Measurements from ENCODE around the gene NOS2.
"Not testable (repeated sequence)": the region's sequence is repeated elsewhere in the genome, so short reads cannot be mapped to it uniquely, and the experiment has no call there.

Gene NOS2

DNA sequence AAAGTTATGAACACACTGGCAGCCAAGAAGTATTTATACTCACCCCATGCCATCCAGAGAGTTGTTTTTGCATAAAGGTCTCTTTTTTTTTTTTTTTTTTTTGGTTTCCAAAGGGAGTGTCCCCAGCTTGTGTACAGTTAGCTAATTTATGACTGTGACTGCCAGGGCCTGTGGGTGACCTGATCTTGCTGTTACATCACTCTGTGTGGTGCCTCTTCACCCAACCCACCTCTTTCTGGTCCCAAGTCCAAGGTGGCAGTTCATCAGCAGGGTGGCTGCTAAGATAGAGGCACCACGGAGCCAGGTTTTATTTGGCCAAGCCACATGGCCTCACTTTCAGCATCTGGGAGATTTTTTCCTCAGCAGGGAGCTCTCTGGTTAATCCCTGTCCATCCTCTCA lies at the start of gene NOS2:
Gene NOS2, minus strand, starts transcription at position 8 of the 400 bp plus-strand sequence. CDS start 1,720 bp downstream, outside the sequence.
- DNase-seq (ENCODE audit: low spot score) = no peak

DNA sequence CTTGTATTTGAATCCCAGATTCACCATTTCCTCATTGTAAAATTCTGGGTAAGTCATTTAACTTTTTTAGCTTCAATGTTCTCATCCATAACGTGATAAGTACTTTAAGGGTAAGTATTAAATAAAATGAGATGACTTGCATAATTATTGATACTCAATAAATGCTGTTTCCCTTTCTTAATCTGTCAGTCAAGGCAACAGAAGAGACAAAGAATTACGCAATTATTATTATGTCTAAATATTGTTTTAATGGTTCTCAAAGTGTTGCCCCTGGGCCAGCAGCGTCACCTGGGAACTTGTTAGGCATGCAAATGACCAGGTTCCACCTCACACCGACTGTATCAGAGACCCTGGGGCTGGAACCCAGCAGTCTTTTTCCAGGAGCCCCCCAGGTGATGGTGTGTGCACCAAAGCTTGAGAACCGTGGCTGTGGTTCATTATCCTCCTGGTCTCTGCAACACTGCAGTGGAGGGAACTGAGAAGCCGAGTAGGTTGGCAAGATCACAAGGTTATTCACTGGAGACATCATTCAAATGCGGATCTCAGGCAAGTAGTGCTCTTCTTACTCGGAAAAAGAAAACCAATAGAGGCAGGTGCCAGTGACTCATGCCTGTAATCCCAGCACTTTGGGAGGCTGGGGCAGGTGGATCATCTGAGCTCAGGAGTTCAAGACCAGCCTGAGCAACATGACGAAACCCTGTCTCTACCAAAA lies 49.3 kb upstream of the NOS2 start:
- no peak for DNase-seq (ENCODE audit: low spot score)

- DNase-seq (ENCODE audit: low spot score) = peak; percentile 12
These were observed 48.6 kb upstream of the NOS2 start for GRCh38 chr17:27848931-27849330.

- DNase-seq (ENCODE audit: low spot score) = not testable (repeated sequence)
These were observed 46.5 kb upstream of the NOS2 start for GRCh38 chr17:27846808-27847307.

DNA sequence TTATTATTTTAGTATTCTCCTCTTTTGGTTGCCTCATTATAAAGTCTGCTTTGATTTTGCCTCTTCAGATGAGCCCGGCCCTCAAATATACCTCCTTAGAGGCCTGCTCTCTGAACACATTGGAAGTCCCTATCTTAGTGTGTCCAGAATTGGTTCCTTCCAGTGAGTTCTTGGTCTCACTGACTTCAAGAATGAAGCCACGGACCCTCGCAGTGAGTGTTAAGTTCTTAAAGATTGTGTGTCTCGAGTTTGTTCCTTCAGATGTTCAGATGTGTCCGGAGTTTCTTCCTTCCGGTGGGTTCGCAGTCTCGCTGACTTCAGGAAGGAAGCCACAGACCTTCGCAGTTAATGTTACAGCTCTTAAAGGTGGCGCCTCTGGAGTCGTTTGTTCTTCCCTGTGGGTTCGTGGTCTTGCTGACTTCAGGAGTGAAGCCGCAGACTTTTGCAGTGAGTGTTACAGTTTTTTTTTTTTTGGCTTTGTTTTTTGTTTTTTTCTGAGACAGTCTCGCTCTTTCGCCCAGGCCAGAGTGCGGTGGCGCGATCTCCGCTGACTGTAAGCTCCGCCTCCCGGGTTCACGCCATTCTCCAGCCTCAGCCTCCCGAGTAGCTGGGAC lies 45.8 kb upstream of the NOS2 start:
- no peak for DNase-seq (ENCODE audit: low spot score)

GRCh38 chr17:27845264-27846041 lies 45.1 kb upstream of the NOS2 start:
- no peak for DNase-seq (ENCODE audit: low spot score)

DNA sequence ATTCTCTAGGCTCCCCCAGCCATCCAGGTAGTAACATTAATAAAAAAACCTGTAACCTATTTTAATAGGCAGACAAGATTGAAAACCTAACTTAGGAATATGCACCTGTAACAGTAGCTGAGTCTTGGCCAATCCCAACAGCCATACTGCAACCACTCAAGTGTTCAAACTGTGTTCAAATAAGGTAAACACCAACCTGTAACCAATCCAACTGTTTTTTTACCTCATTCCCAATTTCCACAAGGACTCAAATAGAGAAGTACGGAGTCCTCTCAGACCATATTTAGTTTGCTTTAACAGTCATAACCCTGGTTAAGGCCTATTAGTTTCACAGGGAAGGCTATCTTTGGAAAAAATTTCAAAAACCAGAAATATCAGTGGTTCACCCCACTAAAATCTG lies 40.4 kb upstream of the NOS2 start:
- no peak for DNase-seq (ENCODE audit: low spot score)

- not testable (repeated sequence) for DNase-seq (ENCODE audit: low spot score)
These were observed 40.0 kb upstream of the NOS2 start for GRCh38 chr17:27840406-27840678.

GRCh38 chr17:27839571-27840405 lies 39.5 kb upstream of the NOS2 start:
- DNase-seq (ENCODE audit: low spot score) = not testable (repeated sequence)

DNA sequence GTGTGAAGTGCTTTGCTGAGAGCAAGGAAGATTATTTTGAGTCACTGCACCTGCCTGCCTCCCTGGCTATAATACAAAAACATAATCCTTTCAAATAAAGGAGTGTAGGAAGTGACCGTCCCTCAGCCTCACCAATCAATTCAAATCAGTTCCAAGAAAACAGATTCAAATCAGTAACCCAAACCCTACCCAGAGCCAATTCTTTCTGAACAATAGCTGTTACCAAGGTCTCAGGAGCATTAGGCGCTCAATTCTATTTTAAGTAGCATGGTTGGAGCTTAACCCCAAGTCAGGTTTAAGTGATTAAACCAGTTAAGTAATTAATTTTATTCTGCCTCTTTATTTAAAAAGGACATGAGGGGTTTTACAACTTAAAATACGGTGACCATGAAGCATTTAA lies 38.3 kb upstream of the NOS2 start:
- not testable (repeated sequence) for DNase-seq (ENCODE audit: low spot score)

- not testable (repeated sequence) for DNase-seq (ENCODE audit: low spot score)
These were observed 37.4 kb upstream of the NOS2 start for GRCh38 chr17:27837769-27838168.

DNA sequence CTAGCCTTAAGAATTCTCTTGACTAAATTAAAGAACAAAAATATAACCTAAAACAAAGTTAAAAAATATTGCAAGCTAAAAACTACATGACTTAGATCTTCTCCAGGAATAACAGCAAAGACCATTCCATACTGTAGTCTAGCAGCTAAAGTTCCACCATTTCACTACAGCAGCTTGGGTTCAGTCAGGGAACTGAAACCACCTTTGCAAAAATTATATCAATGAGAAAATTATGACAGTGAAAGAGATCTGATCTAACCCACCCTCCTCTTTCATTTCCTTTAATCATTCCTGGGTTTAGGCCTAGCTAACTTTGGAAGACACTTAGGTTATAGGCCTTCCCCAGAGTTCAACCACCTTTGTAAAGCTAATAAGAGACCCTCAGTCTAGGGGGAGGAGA lies 36.3 kb upstream of the NOS2 start:
- no peak for DNase-seq (ENCODE audit: low spot score)

DNA sequence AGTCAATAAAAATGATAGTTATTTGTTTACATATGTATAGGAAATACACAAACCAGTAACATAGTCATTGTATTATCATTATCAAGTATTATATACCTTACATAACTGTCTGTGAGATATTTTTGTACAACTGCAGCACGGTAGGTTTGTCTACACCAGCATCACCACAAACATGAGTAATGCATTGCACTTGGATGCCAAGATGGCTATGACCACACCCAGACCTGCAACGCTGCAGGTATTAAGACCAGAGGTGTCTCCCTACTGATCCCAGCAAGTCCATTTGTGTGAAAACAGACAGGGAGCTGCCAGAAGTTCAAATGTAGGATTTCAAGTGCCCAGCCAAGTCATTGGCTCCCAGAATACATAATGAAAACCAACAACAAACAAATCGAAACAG lies 34.2 kb upstream of the NOS2 start:
- no peak for DNase-seq (ENCODE audit: low spot score)

DNA sequence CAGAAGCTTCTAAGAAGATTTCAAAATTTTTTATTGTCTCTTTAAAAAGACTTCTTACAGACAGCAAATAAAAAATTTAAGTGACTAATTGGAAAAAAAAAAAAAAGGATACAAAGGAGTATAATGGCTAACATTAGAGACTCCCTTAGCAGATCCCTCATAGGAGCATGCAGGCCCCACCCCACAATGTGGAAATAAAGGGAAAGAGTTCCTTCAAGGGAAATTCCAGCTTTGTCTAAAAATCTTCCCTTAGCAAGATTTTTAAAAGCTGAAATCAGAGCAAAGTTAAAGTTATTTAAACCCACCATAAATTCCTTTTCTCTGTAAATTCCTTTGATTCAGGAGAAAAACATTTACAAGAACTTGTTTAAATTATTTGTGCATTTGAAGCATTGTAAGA lies 32.5 kb upstream of the NOS2 start:
- no peak for DNase-seq (ENCODE audit: low spot score)

DNA sequence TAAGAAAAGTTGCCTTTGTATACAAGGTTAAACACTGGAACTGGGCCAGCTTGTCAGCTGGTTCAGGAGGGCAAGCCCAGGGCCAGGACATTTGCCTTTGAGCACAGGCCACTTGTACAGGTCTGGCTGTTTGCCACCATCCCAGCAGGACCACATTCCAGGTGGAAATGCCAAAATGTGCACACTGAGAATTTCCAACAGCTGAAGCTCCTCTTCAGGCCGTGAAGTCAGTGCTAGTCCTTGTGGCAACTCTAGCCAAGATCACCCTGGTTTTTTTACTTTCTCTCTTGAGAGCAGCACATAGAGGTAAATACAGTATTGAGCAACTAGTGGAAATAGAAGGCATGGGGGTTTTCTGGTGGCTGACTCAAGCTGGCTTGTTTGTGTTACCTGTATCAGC lies 29.6 kb upstream of the NOS2 start:
- not testable (repeated sequence) for DNase-seq (ENCODE audit: low spot score)

DNA sequence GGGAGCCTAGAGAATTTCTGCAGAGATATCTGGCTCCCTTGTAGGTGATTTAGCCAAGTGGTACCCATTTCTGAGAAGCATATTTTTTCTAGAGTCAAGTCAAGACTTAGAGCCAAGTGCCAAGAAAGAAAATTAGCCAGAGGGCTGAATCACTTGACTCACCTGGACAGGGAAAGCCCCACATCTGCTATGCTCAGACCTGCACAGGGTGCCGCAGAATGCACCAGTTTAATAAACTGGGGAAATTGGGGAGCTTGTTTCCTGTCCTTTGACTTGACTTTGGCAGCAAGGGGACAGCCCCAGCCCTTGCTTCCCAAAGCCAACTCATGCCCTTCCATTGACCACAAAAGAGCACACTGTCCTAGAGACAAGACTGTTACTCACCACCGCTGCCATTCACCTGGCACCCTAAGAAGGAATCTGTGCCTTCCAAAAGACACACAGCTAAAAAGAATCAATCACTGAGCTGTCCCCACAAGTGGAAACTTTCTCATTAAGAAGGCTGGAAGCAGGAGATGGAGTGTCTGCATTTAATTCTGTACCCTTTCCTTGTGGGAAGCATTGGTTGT lies 28.9 kb upstream of the NOS2 start:
- DNase-seq (ENCODE audit: low spot score) = not testable (repeated sequence)

- DNase-seq (ENCODE audit: low spot score) = no peak
These were observed 25.1 kb upstream of the NOS2 start for GRCh38 chr17:27825459-27825858.

DNA sequence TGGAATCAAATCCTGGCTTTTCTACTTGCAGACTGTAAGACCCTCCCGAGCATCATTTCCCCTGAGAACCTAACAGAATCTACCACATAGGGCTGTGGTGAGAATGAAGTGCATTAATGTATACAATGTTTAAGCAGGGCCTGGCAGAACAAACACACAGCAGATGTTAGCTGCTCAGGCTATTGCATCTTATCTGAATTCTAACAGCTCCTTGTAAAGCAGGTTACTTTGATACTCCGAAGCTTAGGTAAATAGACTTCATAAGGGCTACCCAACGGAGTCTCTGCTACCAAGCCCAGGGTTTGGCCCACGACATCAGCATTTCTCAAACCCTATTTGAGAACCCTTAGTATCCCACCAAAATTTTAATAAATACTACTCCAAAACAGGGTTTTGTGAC lies 24.4 kb upstream of the NOS2 start:
- no peak for DNase-seq (ENCODE audit: low spot score)

DNA sequence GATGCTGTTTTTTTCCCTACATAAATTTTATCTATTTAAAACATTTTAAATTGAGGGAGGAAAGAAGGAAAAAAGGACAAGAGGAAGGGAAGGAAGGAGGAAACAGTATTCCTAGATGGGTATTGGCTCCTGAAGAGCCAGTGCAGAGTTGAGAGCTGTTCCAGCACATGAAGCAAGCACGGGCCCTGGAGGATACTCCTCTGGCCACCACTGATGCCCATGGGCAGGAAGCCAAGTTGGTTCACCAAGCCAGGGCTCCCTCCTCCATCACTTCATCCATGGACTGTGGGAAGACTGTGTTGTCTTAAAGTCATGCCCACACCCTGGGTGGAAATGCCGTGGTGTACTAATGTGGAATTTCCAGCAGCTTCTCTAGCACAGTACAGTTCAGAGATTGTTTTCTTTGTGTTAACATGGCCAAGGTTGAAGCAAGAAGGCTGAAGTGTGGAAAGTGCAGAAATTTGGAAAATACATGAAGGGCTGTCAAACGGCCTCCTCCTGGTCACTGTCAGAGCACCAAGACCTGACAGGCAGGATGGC lies 23.9 kb upstream of the NOS2 start:
- DNase-seq (ENCODE audit: low spot score) = no peak

GRCh38 chr17:27822108-27822507 lies 21.8 kb upstream of the NOS2 start:
- not testable (repeated sequence) for DNase-seq (ENCODE audit: low spot score)

DNA sequence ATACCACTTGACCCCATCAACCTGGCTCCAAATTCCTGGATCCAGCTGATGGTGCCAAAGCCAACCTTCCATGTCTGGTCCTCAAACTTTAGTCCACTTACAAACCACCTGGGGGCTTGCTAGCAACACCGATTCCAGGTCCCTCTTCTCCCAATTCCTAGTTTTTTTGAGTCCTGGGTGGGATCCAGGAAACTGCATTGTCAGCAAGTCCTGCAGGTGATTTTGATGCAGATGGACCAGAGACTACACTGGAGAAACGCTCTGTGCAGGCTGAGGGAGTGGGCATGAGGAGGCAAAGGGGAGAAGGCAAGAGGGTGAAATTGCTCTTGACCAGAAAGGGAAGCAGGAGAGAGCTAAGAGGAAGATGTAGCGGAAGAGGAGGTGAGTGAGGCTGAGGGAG lies 21.0 kb upstream of the NOS2 start:
- no peak for DNase-seq (ENCODE audit: low spot score)

GRCh38 chr17:27819145-27819544 lies 18.8 kb upstream of the NOS2 start:
- DNase-seq (ENCODE audit: low spot score) = no peak
